Brain microvascular endothelial cell (primary cell): ENCODE measurements around the gene SORBS1.

Source experiments
- DNase-seq: peaks from one replicate; pipeline ENCODE4 v3.0.0-alpha.2; 2020
- H3K27ac ChIP-seq: fragments of 250-450 bp; sonication (Bioruptor Pico); 2 replicates; pipeline ENCODE4 v1.5.1; 2020; ENCODE audit warnings: mild to moderate bottlenecking, moderate library complexity
- H3K27me3 ChIP-seq: fragments of 250-450 bp; sonication (Bioruptor Pico); replicated peaks from 2 replicates; pipeline ENCODE4 v1.5.1; 2020; ENCODE audit warnings: mild to moderate bottlenecking
- H3K36me3 ChIP-seq: fragments of 250-450 bp; sonication (Bioruptor Pico); replicated peaks from 2 replicates; pipeline ENCODE4 v1.5.1; 2020; ENCODE audit warnings: mild to moderate bottlenecking
- H3K4me3 ChIP-seq: 2 replicates; pipeline ENCODE4 v1.5.1; 2011; ENCODE audit warnings: low read depth, mild to moderate bottlenecking, control low read depth, low read length, moderate library complexity
- in situ Hi-C: cut with HindIII; loops from 2 replicates; pipeline ENCODE4 v1.10.0; 2017; ENCODE audit warnings: low sequenced_read_pairs, low pct_ligation_motif_present
- TF ChIP-seq, protein P1 (sequence below): IDR thresholded peaks from 2 replicates; pipeline ENCODE4 v1.5.1; 2011; ENCODE audit warnings: low read depth, mild to moderate bottlenecking, moderate library complexity, low read length, control low read depth, inconsistent platforms; ENCODE audit errors: missing control alignments

The SORBS1 gene

DNA sequence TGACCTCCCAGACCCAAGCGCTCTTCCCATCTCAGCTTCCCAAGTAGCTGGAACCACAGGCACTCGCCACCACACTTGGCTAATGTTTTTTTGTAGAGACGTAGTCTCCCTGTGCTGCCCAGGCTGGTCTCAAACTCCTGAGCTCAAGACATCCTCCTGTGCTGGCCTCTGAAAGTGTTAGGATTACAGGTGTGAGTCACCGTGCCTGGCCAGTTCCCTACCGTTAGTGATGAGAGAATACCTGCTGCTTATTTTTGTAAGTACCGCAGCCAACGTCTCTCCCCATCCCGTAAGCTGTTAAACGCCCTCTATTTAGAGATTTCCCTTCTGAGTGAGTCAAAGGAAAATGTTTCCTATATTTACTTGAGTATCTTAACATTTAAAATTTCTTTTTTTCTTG lies 231.9 kb downstream of the SORBS1 start:
- in situ Hi-C loops, result no loop called here
- H3K4me3 ChIP-seq, result no peak overlapping the region
- TF ChIP-seq, protein P1, sequence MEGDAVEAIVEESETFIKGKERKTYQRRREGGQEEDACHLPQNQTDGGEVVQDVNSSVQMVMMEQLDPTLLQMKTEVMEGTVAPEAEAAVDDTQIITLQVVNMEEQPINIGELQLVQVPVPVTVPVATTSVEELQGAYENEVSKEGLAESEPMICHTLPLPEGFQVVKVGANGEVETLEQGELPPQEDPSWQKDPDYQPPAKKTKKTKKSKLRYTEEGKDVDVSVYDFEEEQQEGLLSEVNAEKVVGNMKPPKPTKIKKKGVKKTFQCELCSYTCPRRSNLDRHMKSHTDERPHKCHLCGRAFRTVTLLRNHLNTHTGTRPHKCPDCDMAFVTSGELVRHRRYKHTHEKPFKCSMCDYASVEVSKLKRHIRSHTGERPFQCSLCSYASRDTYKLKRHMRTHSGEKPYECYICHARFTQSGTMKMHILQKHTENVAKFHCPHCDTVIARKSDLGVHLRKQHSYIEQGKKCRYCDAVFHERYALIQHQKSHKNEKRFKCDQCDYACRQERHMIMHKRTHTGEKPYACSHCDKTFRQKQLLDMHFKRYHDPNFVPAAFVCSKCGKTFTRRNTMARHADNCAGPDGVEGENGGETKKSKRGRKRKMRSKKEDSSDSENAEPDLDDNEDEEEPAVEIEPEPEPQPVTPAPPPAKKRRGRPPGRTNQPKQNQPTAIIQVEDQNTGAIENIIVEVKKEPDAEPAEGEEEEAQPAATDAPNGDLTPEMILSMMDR, result no peak
- no peaks in the 10 kb centered on the region for H3K27me3 ChIP-seq
- H3K27ac ChIP-seq, result no peak overlapping the region
- no peaks in the 10 kb centered on the region for H3K36me3 ChIP-seq
- no peak for DNase-seq

DNA sequence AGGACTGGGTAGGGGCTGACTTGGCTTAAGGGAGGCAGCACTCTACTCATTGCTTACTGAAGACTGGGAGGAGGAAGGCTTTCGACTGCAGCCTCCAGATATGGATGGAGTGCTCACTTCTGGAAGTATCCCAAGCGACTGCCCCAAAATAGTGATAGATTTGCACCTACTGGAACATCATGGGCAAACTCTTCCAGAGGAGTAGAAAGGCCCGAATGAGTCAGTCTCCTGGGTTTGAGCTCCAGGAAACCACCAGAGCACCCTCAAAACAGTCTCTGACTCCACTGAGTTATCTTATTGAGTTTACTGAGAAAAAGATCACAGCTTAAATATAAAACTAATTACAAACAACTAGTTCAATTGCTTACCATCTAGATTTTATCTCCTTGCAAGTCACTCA lies 233.2 kb downstream of the SORBS1 start:
- TF ChIP-seq, protein P1, result no peak
- no peak overlapping the region for H3K4me3 ChIP-seq
- H3K36me3 ChIP-seq, result no peaks in the 10 kb centered on the region
- in situ Hi-C loops, result no loop called here
- no peak overlapping the region for H3K27ac ChIP-seq
- no peaks in the 10 kb centered on the region for H3K27me3 ChIP-seq
- no peak for DNase-seq

- Histone ChIP-seq H3K36me3 (no peaks in the 10 kb centered on the region), H3K27ac (no peak overlapping the region), H3K4me3 (no peak overlapping the region), H3K27me3 (no peaks in the 10 kb centered on the region)
- TF ChIP-seq, protein P1, result no peak
- peak; percentile 31 for DNase-seq
- in situ Hi-C loops, result no loop called here
Observed at GRCh38 chr10:95327367-95327766, 233.8 kb downstream of the SORBS1 start.

- Histone ChIP-seq H3K36me3 (no peaks in the 10 kb centered on the region), H3K27ac (no peak overlapping the region), H3K4me3 (no peak overlapping the region), H3K27me3 (no peaks in the 10 kb centered on the region)
- in situ Hi-C loops, result no loop called here
- DNase-seq, result no peak
- TF ChIP-seq, protein P1, result no peak
Observed at GRCh38 chr10:95326396-95326795, 234.8 kb downstream of the SORBS1 start.

GRCh38 chr10:95325863-95326262 lies 235.3 kb downstream of the SORBS1 start:
- in situ Hi-C loops, result no loop called here
- no peak overlapping the region for H3K4me3 ChIP-seq
- no peak for DNase-seq
- no peaks in the 10 kb centered on the region for H3K36me3 ChIP-seq
- H3K27ac ChIP-seq, result no peak overlapping the region
- H3K27me3 ChIP-seq, result no peaks in the 10 kb centered on the region
- TF ChIP-seq, protein P1, result no peak
